ENCODE data around the gene GM2A.
"Not testable (repeated sequence)": the region's sequence is repeated elsewhere in the genome, so short reads cannot be mapped to it uniquely, and the experiment has no call there.

Gene GM2A

DNA sequence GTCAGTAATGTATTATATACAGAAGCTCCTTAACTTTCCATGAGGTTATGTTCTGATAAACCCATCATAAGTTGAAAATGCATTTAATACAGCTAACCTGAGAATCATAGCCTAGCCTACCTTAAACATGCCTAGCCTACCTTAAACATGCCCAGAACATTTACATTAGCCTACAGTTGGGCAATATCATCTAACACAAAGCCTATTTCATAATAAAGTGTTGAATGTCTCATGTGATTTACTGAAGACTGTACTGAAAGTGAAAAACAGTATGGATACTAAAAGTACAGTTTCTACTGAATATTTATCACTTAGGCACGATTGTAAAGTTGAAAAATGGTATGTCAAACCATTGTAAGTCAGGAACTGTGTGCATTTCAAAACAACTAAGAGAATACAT lies 1.6 kb downstream of the GM2A start:
- no peak for DNase-seq

DNA sequence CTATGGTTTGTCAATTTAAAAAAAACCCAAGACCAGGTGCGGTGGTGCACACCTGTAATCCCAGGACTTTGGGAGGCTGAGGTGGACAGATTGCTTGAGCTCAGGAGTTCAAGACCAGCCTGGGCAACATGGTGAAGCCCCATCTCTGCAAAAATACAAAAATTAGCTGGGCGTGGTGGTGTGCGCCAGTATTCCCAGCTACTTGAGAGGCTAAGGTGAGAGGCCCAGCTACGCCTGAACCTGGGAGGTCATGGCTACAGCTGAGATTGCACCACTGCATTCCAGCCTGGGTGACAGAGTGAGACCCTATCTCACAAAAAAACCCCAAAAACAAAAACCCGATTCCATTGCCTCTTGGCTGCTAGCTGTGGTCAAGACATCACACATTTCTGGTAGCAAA lies 2.0 kb downstream of the GM2A start:
- not testable (repeated sequence) for DNase-seq

GRCh38 chr5:151255621-151256286 lies 2.8 kb downstream of the GM2A start:
- no peak for DNase-seq

DNA sequence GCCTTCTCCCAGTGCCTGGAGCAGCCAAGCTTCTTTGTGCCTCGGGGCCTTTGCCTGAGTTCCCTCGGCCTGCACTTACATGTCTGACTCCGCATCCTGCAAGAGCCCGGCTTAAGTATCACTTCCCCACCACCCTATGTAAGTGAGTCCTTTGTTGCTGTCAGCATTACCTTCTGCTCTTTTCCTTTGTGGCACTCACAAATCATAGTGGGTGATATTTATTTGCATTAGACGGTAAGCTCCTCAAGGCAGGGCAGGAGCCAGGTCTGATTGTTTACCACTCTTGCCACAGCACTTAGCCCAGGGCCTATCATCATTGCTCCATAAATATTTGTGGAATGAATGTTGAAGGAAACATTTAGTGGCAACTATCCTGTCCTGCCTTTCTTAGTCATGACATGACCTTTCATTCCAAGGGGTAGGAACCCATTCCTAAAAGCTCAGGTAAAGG lies 4.8 kb downstream of the GM2A start:
- DNase-seq: no peak

GRCh38 chr5:151258201-151258611 lies 5.2 kb downstream of the GM2A start:
- DNase-seq: no peak

DNA sequence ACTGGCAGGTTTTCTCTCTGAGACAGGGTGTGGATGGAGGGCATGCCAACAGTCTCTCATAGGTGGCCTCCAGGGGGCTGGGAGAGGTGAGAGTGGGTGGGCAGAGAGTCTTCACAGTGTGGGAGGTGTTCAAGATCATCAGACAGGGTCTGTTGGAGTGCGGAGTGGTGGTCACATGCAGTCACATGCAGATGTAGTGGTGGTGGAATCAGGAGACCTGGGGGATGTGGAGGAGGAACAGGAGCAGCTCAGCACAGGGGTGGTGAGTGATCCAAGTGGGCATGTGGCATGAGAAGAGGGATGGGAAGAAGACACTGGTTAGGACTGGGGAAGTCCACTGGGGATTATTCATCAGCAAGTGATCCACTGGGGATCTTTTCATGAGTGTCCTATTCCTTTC lies 5.8 kb downstream of the GM2A start:
- no peak for DNase-seq

DNA sequence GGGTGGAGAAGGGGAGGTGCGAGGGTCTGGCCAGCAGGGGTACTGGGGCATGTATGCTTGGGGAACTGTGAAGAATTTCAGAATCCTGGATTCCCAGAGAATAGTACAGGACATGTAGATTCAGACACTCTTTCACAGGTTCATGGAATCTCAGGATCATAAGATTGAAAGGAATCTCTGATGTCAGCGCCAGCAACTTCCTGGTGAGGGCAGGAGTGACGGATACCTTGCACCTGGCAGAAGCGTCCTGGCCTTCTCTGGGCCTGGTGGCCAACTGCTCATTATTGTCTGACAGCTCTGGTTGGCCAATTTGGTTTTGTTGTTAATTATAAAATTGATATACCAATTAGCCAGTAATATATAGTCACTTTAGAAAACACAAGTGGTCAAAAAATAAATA lies 6.9 kb downstream of the GM2A start:
- DNase-seq: no peak

DNA sequence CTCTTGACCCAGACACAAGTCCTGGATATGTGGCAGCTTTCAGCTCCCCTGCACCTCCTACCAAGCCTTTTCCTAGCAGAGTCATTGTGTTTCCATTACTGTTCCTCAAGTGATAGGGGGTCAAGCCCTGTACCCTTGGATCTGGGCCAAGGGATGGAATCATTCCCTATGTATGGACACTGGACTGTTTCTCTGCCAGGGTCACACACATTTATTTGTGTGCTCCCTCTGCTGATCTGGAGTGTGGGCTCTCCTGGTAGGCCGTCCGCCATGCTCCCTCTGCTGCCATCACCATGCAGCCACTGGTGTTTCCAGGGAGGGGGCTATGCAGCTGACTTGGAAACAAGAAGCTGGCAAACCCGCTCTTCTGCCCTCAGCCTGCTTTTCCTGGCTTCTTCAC lies 9.5 kb downstream of the GM2A start:
- DNase-seq: no peak

DNA sequence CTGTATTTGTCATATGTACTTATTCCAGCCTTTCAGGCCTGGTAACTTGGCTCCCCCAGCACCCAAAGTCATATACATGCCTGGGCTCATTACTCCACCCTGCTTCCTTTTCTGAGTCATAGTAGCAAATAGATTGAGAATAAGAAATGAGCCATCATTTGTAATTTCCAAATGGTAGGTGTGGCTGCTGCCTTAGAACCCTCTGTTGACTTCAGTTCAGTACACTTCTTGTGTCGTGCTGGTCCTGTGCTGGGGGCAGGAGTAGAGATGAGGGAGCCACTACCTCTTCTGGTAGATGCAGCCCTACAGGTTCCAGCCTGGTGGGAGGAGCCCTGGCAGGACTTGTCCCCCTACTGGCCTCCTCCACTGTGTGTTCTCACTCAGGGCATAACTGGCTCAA lies 11.1 kb downstream of the GM2A start:
- no peak for DNase-seq

DNA sequence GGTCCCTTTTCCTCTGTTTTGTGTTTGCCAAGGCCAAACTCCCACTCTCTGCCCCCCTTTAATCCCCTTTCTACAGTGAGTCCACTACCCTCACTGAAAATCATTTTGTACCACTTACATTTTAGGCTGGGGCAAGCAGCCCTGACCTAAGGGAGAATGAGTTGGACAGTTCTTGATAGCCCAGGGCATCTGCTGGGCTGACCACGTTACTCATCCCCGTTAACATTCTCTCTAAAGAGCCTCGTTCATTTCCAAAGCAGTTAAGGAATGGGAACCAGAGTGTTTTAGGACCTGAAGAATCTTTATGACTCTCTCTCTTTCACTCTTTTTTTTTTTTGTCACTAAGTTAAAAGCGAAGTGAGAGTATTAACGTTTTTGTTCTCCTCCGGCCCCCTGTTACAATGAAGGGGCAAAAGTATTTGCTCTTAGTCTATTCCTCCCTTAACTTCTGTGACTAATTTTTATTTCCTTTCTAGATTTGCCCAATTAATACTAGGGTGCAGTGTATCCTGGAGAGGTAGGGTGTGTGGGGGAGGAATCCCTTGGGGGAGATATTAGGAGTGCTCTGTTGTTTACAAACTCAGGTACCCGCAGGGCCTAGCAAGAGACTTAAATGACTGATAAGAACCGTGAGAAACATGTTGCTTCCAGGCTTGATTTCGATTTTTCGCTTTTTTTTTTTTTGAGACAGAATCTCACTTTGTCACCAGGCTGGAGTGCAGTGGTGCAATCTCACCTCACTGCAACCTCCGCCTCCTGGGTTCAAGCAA lies 14.7 kb downstream of the GM2A start:
- no peak for DNase-seq

DNA sequence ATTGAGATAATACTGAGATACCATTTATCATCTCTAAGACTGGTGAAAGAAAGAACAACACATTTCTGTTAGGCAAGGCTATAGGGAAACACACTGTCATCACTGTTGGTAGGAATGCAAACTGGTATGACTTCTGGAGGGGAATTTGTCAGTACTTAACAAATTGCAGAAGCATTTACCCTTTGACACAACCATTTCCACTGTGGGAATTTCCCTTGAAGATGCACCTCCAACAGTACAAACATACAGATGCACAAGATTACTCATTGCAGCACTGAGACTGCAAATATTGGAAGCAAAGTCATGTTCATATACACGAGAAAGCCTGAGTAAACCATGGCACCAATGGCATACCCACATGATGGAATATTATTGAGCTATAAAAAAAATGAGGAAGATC lies 17.6 kb downstream of the GM2A start:
- no peak for DNase-seq

GRCh38 chr5:151271336-151271735 lies 18.4 kb downstream of the GM2A start:
- no peak for DNase-seq

- no peak for DNase-seq
Measured at GRCh38 chr5:151274666-151275065, 21.7 kb downstream of the GM2A start.

DNA sequence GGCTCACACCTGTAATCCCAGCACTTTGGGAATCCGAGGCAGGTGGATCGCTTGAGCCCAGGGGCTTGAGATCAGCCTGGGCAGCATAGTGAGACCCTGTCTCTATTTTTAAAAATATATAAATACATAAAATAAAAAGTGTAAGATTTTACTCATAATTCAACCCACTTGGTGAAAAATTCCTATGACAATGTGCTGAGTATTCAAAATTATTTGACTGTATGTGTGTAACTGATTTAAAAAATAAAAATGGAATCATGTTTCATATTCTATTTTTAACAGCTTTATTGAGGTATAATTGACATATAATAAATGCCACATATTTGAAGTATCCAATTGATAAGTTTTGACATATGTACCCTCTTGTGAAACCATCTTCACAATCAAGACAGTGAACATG lies 22.8 kb downstream of the GM2A start:
- DNase-seq: no peak

- DNase-seq: no peak
Measured at GRCh38 chr5:151278845-151279244, 25.9 kb downstream of the GM2A start.

DNA sequence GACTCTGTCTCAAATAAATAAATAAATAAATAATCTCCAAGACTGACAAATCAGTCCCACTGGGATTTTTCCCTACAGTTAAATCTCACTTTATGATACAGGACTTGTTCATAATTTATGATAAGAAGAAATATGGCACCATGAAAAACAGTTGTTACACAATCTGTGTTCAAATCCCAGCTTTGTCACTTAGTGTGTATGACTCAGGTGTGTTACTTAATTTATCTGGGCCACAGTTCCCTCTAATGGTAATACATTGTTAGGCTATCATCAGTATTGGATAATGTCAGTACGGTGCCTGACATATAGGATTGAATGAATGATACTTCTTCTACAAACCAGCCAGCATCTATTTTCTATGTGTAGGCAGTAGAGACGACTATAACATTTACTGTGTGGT lies 27.5 kb downstream of the GM2A start:
- no peak for DNase-seq

- no peak for DNase-seq
Measured at GRCh38 chr5:151281001-151281639, 28.1 kb downstream of the GM2A start.

GRCh38 chr5:151283120-151283825 lies 30.3 kb downstream of the GM2A start:
- no peak for DNase-seq

DNA sequence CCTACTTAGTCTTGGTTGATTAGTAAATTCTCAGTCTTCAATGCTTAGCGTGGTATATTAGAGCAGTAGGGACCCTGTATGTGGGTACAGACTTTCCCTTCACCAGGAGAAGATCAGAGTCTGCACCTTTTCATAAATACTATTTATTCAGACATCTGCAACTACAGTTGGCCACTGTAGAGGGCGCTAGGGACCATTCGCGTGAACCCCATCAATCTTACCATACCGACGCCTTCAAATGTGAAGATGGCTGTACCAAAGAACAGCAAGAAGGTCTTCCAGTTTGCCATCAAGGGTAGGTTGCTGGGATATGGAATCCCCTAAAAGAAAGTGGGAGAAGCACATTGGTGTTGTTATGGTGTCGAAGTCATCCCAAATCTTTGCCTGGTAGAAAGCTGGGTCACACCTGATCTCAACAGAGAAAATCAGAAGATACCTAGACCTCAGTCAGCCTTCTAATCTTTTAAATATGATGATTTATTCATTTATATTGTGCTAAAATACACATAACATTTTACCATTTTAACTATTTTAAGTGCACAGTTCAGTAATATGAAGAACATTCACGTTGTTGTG lies 31.5 kb downstream of the GM2A start:
- no peak for DNase-seq

- DNase-seq: no peak
Measured at GRCh38 chr5:151285683-151286082, 32.7 kb downstream of the GM2A start.

DNA sequence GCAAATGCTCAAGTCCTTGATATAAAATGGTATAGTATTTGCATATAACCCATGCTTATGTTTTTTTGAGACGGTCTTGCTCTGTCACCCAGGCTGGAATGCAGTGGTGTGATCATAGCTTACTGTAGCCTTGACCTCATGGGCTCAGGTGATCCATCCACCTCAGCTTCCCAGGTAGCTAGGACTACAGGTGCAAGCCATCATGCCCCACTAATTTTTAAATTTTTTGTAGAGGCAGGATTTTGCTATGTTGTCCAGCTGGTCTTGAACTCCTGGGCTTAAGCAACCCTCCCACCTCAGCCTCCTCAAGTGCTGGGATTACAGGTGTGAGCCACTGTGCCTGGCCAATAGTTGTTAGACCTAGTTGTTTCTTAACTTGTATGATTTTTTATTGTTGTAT lies 33.3 kb downstream of the GM2A start:
- DNase-seq: no peak

DNA sequence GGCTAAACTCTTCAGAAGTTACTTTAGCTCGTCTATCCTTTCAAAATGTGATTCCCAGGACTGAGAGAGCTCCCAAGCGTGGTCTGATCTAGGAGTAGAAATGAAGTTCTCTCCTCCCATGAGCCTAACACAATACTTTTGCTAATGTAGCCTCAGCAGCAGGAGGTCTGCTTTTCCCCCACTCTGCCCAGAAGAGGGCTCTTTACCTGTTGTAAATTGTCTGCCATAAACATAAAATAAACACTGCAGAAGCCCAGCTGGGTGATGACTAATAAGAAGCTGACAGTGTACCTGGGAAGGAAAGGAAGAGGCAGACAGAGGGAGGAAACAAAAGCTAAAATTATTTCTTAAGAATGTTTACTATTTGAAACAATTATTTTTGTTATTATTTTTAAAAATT lies 35.2 kb downstream of the GM2A start:
- no peak for DNase-seq

- DNase-seq: no peak
Measured at GRCh38 chr5:151293624-151294023, 40.6 kb downstream of the GM2A start.

Data from stimulated activated CD4-positive, alpha-beta T cell treated with anti-CD3 and anti-CD28 coated beads, Interleukin-12 subunit alpha, Interleukin-12 subunit beta, amount 100 ng/mL, for 4 hours (primary cell).